Ramos (cell line): ENCODE data around the gene C4orf36.

Source experiments
- in situ Hi-C: fragments of 300-500 bp; cut with MboI; formaldehyde crosslinking; loops from one replicate; pipeline ENCODE4 v1.14.3; 2022; ENCODE audit warnings: low sequenced_read_pairs; ENCODE audit not compliant: unreplicated experiment

C4orf36 gene

DNA sequence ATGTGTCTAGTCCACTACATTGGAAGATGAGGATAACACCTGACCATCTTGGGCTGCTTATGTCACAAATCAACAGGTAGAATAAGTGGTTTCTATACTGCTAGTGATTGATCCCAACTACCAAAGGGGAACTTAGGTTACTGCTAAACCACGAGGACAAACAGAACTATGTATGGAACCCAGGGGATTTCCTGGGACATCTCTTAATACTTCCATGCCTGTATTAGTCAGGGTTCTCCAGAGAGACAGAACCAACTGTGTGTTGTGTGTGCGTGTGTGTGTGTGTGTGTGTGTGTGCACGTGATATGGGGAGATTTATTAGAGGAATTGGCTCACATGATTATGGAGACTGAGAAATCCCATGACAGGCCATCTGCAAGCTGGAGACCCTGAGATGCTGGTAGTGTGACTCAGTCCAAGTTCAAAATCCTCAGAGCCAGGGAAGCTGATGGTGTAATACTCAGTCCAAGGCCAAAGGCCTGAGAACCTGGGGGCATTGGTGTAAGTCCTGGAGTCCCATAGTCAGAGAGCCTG is 26.4 kb upstream of the C4orf36 start:
- in situ Hi-C loops = loop anchor here (10.0 kb wide), 1 partner anchor 316 kb away; no protein-coding TSS in a partner anchor

DNA sequence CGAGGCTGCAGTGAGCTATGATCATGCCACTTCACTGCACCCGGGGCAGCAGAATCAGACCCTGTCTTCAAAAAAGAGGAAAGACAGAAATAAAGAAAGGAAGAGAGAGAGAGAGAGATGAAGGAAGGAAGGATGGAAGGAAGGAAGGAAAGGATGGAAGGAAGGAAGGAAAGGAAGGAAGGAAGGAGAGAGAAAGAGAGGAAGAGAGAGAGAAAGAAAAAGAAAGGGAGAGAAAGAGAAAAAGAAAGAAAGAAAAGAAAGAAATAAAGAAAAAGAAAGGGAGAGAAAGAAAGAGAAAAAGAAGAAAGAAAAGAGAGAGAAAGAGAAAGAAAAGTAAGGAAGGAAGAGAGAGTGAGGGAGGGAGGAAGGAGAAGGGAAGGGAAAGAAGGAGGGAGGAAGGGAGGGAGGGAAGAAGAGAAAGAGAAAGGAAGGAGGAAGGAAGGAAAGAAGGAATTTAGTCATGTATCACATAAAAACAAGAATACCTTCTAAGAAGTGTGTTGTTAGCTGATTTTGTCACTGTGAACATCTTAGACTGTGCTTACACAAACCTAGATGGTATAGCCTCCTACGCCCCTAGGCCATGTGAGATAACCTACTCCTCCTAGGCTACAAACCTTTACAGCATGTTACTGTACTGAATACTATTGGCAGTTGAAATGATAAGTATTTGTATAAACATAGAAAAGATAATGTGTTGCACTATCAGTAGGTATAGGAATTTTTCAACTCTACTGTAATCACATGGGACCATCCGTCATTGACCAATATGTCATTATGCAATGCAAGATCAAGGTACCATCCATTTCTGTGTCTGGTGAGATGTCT is 25.2 kb upstream of the C4orf36 start:
- in situ Hi-C loops = loop anchor here (10.0 kb wide), 1 partner anchor 317 kb away; no protein-coding TSS in a partner anchor

DNA sequence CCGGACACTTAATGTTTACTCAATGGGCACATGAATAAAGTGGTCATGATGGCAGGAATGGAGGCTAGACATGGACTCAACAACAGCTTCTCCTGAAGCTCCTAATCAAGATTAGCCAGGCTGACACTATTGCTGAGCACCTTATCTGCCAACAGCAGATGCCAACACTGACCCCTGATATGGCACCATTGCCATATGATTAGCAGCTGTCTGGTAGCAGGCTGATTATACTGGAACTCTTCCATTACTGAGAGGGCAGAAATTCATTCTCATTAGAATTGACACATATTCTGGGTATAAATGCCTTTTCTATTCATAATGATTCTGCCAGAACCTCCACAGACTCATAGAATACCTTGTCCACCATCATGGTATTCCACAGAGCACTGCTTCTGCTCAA is 24.2 kb upstream of the C4orf36 start:
- in situ Hi-C loops = loop anchor here (10.0 kb wide), 1 partner anchor 318 kb away; no protein-coding TSS in a partner anchor

DNA sequence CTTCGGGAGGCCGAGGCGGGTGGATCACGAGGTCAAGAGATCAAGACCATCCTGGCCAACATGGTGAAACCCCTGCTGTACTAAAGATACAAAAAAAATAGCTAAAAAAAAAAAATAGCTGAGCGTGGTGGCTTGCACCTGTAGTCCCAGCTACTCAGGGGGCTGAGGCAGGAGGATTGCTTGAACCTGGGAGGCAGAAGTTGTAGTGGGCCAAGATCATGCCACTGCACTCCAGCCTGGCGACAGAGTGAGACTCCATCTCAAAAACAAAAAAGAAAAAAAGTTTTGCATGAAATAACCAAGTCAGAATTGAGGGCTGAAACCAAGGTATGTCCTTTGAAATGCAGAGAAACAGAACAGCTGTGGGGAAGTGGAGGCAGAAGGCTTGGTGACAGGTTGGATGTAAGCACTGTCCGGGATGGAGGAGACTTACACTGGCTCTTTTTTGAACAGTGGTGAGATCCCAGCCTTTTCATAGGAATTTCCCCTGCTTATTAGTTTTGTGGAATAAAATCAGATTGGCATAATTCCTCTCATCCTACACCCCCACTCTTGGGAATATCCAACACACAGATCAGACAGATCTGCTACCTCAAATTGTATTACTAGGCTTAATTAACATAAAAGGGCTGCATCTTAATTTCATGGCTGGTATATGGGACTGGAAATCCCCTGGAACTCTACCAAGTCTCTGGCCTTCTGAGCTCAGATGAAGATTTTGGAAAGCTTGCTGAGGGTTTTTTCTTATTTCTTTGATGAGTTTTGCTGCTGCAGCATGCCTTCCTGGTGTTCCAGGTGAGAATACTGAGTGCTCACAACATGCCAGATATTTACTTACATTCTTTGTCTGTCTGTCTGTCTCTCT is 18.8 kb upstream of the C4orf36 start:
- in situ Hi-C loops = loop anchor here (10.0 kb wide), 1 partner anchor 324 kb away; no protein-coding TSS in a partner anchor

DNA sequence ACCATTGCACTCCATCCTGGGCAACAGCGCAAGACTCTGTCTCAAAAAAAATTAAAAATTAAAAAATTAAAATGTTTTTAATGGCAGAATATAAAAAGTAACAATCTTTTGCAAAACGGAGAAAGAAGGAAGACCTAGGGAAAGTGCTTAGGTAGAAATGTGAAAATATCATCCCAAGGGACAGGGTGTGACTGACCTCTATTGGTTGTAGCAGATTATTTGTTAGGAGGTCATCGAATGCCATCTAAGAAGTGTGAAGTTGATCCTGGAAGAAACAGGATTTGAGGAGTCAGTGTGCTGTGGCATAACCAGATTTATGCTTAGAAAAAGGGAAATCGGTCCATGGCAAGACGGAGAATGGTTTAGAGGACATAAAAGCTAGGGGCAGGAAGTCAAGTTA is 18.1 kb upstream of the C4orf36 start:
- in situ Hi-C loops = loop anchor here (10.0 kb wide), 1 partner anchor 324 kb away; no protein-coding TSS in a partner anchor

DNA sequence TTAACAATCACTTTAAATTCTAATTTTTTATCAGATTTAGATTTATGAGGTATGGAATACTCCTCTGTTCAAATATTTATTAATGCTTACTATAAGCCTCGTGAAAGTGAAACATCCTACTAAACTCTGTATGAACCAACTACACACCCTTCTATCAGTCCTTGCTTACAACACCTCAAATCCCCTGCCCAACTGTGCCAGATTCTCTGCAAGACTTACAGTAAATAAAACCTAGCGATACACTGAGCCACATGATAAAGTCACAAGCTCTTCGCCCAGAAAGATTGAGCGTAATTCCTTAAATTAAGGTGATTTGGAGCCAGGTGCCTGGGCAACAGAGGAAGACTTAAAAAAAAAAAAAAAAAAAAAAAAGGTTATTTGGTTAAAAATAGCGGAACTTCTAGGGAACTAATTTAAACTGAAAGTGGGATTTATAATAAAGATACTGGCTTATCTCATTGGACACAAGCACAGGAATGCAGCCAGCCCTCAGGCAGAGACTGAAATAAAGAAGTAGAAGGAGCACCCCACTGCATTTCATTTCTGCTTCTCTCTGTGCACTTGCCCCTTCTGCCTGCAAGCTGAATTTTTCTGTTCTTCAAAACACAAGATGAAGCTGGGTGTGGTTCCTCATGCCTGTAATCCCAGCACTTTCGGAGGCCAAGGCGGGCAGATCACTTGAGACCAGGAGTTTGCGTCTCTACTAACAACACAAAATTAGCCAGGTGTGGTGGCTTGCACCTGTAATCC is 17.5 kb upstream of the C4orf36 start:
- in situ Hi-C loops = loop anchor here (10.0 kb wide), 1 partner anchor 325 kb away; no protein-coding TSS in a partner anchor

DNA sequence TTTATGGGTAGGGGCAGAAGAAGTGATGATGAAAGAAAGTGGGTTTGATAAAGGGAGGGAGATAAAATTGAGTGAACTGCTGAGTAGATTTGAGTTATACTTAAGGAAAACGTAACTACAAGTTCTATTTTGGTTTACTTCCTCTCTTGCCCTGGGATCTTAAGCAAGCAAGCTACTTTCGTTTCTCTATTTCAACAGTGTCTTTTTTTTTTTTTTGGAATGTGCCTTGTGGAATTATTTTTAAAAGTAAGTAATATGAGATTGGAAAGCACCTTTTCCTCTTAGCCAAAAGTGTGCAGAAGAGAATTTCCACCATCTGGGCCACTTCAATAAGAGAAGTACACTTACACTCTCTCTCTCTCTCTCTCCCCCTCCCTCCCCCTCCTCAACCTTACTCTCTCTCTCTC is 16.0 kb upstream of the C4orf36 start:
- in situ Hi-C loops = no loop called here

DNA sequence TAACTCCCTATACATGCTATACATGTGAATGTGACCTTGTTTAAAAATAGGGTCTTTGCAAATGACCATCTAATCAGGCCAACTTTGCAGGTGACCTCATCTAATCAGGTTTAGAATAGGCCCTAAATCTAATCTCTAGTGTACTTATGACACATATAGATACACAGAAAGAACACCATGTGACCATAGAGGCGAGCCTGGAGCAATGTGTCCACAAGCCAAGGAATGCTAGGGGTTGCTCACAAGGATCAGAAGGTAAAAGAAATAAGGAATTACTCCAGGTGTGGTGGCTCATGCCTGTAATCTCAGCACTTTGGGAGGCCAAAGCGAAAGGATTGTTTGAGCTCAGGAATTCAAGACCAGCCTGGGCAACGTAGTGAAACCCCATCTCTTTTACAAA is 9.6 kb upstream of the C4orf36 start:
- in situ Hi-C loops = no loop called here

DNA sequence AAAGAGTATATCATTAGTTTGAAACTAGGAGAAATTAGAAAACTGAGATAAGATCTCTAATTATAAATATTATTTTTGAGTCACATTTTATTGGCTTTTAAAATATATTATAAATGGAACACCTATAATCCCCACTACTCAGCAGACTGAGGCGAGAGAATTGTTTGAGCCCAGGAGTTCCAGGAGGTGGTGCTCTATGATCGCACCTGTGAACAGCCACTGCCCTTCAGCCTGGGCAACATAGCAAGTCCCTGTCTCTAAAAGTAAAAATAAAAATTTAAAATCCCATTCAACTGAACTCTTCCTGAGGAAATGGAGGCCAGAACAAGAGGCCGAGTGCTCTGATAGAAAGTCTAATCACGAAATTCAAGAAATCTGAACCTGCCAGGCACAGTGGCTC is 6.3 kb upstream of the C4orf36 start:
- in situ Hi-C loops = loop anchor here (10.0 kb wide), 2 partner anchors 244 to 404 kb away; no protein-coding TSS in a partner anchor

DNA sequence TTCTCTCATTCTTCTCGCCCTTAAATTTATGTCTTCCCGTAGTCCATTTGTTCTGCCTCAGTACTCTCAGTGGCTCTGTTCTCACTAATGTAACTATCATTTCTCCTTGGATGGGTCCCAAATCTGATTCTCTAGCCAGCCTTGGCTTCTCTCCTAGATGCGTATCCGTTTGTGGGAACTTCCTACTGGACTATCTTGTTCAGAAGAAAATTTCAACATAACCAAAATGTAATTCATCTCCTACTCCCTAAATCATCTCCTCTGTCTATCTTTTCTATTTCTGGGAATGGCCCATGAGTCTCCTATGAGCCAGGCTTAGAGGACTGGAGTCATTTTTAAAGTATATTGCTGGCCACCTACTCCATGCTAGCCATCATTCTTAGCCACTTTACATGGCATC is 4.4 kb upstream of the C4orf36 start:
- in situ Hi-C loops = loop anchor here (10.0 kb wide), 2 partner anchors 242 to 402 kb away; no protein-coding TSS in a partner anchor

DNA sequence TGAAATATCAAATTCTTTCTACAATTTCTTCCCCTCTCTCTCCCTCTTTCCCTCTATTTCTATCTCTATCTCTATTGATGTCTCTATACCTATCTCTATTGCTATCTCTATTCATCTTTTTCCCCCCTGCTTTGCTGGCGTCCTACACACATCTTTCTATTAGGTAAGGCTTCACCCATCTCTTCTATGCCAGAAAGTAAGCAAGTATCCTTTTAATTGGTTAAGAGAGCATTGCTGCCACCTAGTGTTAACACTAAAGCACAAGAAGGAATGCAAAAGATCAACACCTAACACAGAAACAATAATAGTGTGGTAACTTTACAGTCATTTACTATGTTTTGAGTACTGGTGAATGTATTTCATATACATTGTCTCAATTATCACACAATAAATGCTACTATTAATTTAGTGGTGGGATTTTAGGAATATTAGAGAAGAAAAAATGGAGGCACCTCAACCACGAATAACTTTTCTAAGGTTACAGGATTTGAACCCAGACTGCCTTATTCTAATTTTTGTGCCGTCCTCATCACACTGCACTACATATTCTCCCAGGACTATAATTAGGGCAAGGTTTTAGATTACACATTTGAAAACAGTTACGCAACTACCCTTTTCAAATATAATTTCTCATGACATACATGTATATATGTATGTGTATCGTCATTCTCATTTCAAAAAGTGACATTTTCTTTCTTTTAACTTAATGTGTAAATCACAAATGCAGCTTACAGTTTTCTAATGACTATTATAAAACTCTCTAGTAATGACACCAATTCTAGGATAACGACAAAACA is 3.7 kb upstream of the C4orf36 start:
- in situ Hi-C loops = loop anchor here (10.0 kb wide), 2 partner anchors 241 to 401 kb away; no protein-coding TSS in a partner anchor

DNA sequence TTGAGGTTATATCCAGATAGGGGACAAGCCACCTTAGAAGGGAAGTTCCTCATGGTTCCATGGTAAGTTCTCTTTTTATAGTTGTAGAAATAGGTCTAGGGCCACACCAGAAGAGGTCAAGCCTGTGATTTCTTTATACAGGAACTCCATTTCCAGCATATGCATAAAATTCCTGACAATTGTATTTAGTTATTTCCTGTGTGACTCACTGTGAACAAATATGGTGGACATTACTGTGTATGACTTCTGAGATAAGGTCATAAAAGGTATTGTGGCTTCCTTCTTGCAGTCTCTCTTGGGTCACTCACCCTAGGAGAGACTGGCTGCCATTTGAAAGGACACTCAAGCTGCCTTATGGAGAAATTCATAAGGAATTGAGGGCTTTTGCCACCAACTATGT is 2.2 kb upstream of the C4orf36 start:
- in situ Hi-C loops = loop anchor here (10.0 kb wide), 2 partner anchors 240 to 400 kb away; no protein-coding TSS in a partner anchor

DNA sequence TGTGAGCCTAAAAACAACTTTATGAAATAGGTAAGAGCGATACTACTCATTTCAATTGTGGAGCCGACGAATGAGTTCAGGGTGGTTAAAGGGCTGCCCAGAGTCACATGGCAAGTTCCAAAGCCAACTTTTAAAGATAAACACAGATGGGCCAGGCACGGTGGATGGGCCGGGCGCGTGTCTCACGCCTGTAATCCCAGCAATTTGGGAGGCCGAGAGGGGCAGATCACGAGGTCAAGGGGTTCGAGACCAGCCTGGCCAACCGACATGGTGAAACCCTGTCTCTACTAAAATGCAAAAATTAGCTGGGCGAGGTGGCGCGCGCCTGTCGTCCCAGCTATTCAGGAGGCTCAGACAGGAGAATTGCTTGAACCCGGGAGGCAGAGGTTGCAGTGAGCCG is 914 bp upstream of the C4orf36 start:
- in situ Hi-C loops = loop anchor here (10.0 kb wide), 2 partner anchors 238 to 398 kb away; no protein-coding TSS in a partner anchor

DNA sequence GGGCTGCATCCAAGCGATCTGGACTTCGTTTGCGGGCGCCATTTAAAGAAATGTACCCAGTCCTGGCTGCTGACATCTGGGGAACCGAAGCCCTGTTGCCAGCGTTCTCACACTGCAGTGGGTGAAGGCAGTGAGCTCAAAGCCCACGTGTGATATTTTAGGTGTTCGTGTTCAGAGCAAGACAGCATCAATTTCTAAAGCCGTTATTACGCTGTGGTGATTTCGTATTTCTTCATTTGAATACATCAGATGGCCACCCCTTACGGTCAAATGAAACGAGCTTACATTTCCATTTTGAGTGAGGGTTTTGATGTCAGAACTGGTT is 376 bp upstream of the C4orf36 start:
- in situ Hi-C loops = loop anchor here (10.0 kb wide), 2 partner anchors 238 to 398 kb away; no protein-coding TSS in a partner anchor

DNA sequence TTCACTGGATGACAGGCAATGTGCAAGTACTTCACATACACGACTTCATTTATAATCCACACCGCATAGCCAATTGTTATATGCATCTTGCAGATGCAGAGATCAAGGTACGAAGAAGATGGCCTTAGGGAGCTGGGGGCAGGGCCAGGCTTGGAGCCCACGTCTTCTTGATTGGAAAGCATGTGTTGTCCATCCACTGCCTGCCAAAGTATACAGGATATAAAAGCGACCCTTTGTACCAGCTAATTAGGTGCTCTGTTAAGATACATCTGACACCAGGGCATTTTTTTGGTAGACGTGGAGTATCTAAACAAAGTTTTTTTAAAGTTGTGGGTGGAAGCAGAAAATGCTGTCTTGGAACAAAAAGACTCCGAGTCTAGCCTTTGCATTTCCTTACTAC is 1.4 kb downstream of the C4orf36 start:
- in situ Hi-C loops = loop anchor here (10.0 kb wide), 2 partner anchors 236 to 396 kb away; no protein-coding TSS in a partner anchor

DNA sequence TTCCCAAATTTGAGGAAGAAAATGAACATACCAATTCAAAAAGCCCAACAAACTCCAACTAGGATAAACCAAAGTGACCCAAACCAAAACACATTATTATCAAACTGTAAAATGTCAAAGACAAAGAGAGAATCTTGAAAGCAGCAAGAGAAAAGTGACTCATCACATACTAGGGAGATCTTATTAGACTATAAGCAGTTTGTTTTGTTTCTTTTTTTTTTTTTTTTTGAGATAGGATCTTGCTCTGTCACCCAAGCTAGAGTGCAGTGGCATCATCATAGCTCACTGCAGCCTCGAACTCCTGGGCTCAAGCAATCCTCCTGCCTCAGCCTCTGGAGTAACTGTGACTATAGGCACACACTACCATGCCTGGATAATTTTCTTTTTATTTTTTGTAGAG is 12.6 kb downstream of the C4orf36 start:
- in situ Hi-C loops = no loop called here

DNA sequence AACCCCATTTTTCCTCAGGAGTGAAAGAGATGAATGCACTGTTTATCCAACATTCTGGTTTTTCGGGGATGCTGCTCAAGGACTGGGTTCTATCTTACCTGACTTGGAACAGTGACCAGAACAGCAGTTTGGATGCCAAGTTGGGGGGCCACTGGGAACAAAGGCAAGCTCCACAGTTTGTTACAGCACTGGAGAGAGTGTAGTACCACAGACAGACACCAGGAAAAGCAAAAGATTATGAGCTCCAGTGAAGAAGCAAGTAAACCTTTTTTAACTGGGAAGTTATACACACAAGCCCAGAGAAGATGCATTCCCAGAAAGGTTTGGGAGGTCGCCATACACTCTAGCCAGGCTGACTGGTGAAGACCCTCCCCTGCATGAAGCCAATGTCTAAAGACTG is 13.6 kb downstream of the C4orf36 start:
- in situ Hi-C loops = no loop called here

DNA sequence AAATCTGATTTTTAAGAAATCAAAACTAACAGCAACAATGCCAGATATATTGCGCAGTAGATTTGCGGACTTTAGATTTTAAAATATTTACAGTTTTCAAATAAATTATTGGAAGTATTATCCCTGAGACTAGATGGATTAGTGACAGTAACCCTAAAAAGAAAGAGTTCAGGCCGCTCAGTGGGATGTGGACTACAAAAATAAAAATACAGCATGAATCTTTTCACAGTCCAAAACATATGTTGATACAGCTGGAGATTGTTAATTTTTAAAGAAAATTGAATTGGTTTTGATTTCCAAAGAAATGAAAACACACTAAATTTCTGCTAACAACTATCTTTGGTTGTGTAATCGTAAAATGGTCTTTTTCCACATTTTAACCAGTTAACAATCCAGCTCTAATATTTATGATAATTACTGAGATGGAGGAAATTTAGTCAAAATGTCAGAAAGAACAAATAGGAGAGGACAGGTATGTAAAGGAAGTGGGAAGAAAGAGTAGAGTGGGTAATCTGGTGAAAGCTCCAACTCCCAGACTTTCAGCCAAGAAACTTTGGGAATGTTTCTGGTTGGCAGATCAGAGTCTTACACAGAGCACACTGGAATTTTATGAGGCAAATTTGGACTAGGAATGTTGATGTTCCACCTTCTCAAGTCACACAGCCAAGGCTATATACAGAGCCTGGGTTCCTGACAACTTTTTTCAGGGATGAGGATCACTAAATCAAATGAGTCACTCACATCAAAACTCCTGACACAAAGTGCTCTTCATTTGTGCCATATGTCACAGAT is 15.1 kb downstream of the C4orf36 start:
- in situ Hi-C loops = no loop called here
